ENCODE data around the gene DENND1A. TPM values are rescaled to one million over a fixed set of nuclear protein-coding genes. Genes with fewer than 3 reads are reported as not detected.

Gene DENND1A
- total and polyA plus RNA-seq, 4 donors: 7.9 to 22.0 (median 13.9) TPM

DNA sequence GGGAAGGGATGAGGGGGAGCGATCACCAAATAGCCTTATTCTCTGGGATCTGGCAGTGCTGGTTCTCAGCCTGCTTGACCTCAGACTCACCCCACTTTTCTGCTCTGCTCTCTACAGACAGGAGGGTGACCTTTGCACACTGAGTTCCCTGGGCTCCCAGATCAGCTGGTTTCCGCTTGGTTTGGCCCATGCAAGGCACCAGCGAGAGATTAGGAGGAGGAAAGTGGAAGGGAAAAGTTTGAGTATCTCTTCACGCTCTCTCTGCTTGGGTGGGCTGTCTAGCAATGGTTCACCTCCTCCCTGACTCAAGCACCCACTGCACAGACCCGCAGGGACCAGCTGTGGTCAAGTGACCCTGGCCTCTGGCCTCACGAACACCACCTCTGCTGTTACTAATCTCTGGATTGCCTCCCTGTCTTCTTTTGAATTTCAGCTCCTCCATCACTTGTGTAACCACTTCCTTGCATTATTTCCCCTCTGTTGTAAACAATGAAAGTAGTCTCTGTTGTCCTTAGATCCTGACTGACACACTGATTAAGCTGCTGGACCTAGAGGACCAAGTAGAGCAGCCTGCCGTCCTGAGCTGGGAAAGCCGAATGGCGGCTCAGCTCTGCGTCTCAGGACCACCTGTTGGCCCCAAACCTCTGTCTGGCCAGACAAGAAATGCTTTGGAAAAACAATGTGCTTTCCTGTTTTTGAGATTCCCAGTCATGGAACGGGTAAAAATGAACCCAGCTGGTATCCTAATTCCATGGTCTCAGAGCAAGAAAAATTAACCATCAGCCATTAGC is 387.3 kb downstream of the DENND1A start:
- H3K4me1 ChIP-seq (ENCODE audit: control insufficient read depth in 4 of 4, insufficient read depth in 4 of 4, low read length in 3 of 4): peaks cover 1 to 17% (median 11%) of the 10 kb centered on the region in 4 donors
- no peaks in the 10 kb centered on the region for H3K9me3 ChIP-seq (ENCODE audit: control insufficient read depth in 4 of 4, low read length in 3 of 4)
- no peak for DNase-seq (ENCODE audit: low spot score)
- 66% methylated on average over 11 of the region's 11 CpGs for WGBS
- no peak overlapping the region for H3K27ac ChIP-seq (ENCODE audit: low read depth in 1 of 2, low read length in 2 of 2)
- no peaks in the 10 kb centered on the region for H3K36me3 ChIP-seq (ENCODE audit: control insufficient read depth in 4 of 4, insufficient read depth in 3 of 4, low read depth in 1 of 4, low read length in 3 of 4)
- no peak overlapping the region for H3K9ac ChIP-seq (ENCODE audit: low read depth in 1 of 2, low read length in 2 of 2)
- peak; percentile 76 for TF ChIP-seq SP1 (IDR thresholded peaks at IDR 0.05)
- no peak for TF ChIP-seq TAF1 (conservative IDR thresholded peaks at IDR 0.05)
- no peak for TF ChIP-seq FOXA1 (IDR thresholded peaks at IDR 0.05)
- TF ChIP-seq JUND (IDR thresholded peaks at IDR 0.05): peak; percentile 35 to 43
- no peak for TF ChIP-seq FOXA2 (IDR thresholded peaks at IDR 0.05)
- TF ChIP-seq EGR1 (IDR thresholded peaks at IDR 0.05; ENCODE audit: low read depth in 2 of 2): no peak
- TF ChIP-seq NR2F2 (IDR thresholded peaks at IDR 0.05): peak; percentile 58
- TF ChIP-seq, protein P1, sequence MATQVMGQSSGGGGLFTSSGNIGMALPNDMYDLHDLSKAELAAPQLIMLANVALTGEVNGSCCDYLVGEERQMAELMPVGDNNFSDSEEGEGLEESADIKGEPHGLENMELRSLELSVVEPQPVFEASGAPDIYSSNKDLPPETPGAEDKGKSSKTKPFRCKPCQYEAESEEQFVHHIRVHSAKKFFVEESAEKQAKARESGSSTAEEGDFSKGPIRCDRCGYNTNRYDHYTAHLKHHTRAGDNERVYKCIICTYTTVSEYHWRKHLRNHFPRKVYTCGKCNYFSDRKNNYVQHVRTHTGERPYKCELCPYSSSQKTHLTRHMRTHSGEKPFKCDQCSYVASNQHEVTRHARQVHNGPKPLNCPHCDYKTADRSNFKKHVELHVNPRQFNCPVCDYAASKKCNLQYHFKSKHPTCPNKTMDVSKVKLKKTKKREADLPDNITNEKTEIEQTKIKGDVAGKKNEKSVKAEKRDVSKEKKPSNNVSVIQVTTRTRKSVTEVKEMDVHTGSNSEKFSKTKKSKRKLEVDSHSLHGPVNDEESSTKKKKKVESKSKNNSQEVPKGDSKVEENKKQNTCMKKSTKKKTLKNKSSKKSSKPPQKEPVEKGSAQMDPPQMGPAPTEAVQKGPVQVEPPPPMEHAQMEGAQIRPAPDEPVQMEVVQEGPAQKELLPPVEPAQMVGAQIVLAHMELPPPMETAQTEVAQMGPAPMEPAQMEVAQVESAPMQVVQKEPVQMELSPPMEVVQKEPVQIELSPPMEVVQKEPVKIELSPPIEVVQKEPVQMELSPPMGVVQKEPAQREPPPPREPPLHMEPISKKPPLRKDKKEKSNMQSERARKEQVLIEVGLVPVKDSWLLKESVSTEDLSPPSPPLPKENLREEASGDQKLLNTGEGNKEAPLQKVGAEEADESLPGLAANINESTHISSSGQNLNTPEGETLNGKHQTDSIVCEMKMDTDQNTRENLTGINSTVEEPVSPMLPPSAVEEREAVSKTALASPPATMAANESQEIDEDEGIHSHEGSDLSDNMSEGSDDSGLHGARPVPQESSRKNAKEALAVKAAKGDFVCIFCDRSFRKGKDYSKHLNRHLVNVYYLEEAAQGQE (IDR thresholded peaks at IDR 0.05): no peak
- no peak for TF ChIP-seq GABPA (IDR thresholded peaks at IDR 0.05 in 1 of 2, conservative IDR thresholded peaks at IDR 0.05 in 1 of 2)
- peak; percentile 80 for TF ChIP-seq HNF4G (IDR thresholded peaks at IDR 0.05)
- TF ChIP-seq, protein P2, sequence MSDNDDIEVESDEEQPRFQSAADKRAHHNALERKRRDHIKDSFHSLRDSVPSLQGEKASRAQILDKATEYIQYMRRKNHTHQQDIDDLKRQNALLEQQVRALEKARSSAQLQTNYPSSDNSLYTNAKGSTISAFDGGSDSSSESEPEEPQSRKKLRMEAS (IDR thresholded peaks at IDR 0.05): no peak
- TF ChIP-seq RXRA (IDR thresholded peaks at IDR 0.05): peak; percentile 91 to 95
- TF ChIP-seq, protein P3, sequence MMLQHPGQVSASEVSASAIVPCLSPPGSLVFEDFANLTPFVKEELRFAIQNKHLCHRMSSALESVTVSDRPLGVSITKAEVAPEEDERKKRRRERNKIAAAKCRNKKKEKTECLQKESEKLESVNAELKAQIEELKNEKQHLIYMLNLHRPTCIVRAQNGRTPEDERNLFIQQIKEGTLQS (IDR thresholded peaks at IDR 0.05): no peak
- TF ChIP-seq YY1 (IDR thresholded peaks at IDR 0.05): no peak
- peak; percentile 90 to 91 for TF ChIP-seq HNF4A (conservative IDR thresholded peaks at IDR 0.05)
- TF ChIP-seq, protein P4, sequence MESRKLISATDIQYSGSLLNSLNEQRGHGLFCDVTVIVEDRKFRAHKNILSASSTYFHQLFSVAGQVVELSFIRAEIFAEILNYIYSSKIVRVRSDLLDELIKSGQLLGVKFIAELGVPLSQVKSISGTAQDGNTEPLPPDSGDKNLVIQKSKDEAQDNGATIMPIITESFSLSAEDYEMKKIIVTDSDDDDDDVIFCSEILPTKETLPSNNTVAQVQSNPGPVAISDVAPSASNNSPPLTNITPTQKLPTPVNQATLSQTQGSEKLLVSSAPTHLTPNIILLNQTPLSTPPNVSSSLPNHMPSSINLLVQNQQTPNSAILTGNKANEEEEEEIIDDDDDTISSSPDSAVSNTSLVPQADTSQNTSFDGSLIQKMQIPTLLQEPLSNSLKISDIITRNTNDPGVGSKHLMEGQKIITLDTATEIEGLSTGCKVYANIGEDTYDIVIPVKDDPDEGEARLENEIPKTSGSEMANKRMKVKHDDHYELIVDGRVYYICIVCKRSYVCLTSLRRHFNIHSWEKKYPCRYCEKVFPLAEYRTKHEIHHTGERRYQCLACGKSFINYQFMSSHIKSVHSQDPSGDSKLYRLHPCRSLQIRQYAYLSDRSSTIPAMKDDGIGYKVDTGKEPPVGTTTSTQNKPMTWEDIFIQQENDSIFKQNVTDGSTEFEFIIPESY (IDR thresholded peaks at IDR 0.05): no peak
- TF ChIP-seq RAD21 (IDR thresholded peaks at IDR 0.05): peak; percentile 53 to 71
- TF ChIP-seq, protein P5, sequence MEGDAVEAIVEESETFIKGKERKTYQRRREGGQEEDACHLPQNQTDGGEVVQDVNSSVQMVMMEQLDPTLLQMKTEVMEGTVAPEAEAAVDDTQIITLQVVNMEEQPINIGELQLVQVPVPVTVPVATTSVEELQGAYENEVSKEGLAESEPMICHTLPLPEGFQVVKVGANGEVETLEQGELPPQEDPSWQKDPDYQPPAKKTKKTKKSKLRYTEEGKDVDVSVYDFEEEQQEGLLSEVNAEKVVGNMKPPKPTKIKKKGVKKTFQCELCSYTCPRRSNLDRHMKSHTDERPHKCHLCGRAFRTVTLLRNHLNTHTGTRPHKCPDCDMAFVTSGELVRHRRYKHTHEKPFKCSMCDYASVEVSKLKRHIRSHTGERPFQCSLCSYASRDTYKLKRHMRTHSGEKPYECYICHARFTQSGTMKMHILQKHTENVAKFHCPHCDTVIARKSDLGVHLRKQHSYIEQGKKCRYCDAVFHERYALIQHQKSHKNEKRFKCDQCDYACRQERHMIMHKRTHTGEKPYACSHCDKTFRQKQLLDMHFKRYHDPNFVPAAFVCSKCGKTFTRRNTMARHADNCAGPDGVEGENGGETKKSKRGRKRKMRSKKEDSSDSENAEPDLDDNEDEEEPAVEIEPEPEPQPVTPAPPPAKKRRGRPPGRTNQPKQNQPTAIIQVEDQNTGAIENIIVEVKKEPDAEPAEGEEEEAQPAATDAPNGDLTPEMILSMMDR (IDR thresholded peaks at IDR 0.05; ENCODE audit: low read depth, low read length, missing input control): no peak
- H3K4me3 ChIP-seq (ENCODE audit: low read depth in 1 of 3, low read length in 3 of 3): no peak overlapping the region
- H3K27me3 ChIP-seq (ENCODE audit: control insufficient read depth in 4 of 4, insufficient read depth in 4 of 4, low read length in 3 of 4): no peaks in the 10 kb centered on the region
